PC-9 (cell line): ENCODE data around the gene AOAH.

ENCODE experiments used
- CTCF ChIP-seq: fragments of 200-600 bp; sonication (generic); conservative IDR thresholded peaks from 2 replicates; pipeline ENCODE4 v1.6.1; 2017; ENCODE audit warnings: mixed run types, antibody characterized with exemption, mild to moderate bottlenecking, moderate library complexity
- EZH2 ChIP-seq: fragments of 200-600 bp; sonication (generic); IDR thresholded peaks from 2 replicates; pipeline ENCODE4 v1.8.0; 2017; ENCODE audit warnings: antibody characterized with exemption, low read depth

GRCh38 chr7:36623247-36623646, 101.0 kb downstream of the AOAH start:
- no peak for TF ChIP-seq CTCF
- no peak for TF ChIP-seq EZH2
